HG03139 (cell line): ENCODE measurements around the gene VPS39.

Source experiments
- ATAC-seq: cut with Tn5 transposase; IDR thresholded peaks from one replicate; pipeline ENCODE4 v1.9.1; 2021; ENCODE audit not compliant: unreplicated experiment

Gene VPS39

DNA sequence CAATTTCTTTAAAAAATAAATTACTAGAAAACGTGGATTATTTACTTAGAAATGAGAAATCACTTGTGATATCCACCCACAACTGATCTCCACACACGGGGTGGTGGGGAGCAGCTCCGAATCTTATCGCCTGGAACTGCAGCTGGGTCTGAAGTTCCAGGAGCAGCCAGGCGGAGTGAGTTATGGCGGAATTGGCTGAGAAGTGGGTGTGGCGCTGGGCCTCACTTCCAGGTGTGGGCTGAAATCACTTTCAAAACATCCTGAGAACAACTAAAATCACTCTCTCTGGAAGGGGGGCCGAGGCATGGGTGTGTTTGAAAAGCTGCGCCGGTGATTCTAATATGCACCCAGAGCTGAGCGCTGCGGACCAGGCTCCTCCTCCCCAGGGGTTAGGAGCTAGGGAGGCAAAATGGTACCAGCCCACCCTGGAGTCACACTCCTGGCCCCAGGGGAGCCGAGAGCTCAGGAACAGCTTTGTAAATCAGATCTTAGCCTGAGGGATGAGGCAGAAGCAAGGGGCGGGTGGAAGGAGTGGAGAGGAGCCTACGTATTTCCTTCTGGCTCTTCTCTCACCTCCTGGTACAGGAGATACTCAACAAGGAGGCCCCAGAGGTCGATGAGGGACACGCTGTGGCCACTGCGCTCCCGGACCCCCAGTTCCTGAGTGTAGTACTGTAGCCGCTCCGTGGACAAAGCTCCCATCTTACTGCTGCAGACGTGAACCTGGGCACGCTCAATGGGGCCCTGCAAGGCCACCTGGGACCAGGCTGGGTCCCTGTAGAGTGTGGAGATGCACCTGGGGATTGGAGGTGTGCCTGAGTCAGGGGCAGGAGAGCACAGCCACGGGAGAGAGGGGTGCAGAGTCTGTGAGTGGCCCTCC lies 61.3 kb downstream of the VPS39 start:
- ATAC-seq = no peak

DNA sequence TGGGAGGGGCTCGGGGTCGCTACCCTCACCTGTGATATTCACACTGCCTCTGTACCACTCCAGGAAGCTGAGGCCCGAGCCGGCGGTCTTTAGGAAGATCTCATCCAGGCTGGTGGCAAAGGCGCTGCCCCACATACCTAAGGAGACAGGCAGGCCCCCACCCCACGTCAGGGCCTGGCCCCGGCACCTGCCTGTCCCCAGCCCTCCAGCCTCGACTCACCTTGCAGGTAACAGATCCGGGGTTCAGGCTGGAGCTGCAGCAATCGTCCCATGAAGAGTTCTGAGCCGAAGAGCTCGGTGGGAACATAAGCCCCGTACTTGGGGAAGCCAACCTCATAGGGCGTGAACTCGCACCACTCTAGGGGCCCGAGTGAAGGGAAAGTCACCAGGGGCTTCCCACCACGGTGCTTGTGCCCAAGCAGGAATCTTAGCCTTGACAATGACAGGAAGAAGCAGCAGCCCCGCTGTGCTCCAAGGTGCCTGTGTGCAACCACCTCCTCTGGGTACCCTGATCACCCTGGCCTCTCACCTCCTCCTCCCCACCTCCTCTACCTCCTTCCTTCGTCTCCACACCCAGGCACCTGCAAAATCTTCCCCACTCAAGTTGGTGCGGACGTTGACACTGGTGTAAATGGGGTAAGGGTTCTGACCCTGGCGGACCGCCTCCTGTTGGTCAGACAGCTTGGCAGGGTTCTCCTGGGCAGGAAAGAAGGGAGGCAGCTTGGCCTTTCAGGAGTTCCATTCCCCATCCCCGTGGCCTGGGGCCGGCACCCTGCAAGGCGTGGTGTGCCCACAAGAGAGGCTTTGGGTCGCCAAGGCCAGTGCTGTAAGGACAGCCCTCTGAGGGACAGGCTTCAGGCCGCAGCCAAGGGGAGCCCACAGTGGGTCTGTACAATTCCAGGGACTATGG lies 62.3 kb downstream of the VPS39 start:
- no peak for ATAC-seq

DNA sequence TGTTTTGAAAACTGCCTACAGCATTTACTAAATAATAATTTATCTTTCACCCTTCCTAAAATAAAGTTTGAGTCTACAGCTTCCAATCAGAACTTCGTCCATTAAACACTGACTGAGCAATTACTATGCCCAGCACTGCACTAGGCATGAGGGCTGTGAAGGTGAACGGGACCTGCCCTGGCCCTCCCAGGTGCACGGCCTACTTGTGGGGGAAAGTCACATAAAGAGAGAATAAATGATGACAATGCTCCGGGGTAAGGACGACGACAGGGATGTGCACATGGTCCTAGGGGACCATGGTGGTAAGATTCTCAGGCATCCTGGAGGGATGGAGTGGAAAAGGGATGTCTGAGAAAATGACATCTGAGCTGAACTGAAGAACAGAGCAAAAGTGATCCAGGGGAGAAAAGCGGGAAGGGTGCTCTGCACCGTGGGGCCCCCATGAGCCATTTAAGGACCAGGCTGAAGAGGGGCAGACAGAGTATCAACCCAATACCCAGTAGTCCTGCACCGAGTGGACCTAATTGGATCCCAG lies 63.2 kb downstream of the VPS39 start:
- ATAC-seq = no peak

DNA sequence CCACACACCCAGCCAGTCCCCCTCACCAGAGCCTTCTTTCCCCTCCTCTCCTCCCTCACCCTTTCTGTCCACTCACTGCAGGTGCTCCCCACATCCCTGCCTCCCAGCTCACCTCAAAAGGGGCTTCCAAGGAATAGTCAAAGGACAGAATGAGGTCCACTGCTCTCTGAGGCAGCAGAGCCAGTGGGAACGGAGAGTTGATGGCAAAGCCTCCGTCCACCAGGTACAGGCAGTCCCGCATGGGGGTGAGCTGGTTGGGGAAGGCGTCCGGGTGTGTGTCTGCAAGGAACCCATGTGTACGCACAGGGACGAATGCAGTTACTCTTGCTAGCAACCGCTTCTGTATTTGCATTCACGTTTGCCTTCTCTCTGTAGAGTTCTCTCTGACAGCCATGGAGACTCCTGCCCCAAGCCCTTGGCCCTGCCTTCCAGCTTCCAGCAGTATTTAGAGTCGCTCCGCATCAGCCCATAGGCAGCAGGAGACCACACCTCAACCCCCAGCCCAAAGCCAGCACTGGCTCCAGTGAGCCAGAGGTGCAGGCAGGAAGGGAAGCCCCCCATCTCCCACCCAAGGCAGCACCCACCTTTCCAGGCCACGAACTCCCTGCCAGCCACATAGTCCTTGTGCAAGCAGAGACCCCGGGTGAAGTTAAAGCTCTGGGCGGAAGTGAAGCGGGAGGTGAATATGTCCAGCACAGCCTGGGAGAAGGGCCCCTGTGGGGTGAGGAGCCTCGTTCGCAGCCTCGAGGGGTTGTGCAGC lies 64.1 kb downstream of the VPS39 start:
- no peak for ATAC-seq

DNA sequence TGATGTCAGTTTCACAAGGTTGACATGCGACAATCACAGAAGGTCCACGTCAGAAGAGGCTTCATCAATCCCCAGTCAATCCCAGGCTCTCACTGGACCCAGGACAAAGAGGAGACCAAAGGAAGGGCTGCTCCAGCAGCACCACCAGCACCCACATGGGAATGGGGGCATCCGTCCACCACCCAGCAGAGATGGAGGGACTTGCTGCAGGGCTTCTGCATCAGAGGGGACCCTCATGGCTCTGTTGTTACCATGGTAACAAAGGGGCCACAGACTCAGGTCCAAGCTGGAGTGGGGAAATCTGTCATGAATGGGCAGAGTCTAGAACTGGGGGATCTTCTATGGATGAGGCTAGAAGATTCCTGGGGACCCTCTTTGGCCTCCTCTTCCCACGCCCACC lies 64.7 kb downstream of the VPS39 start:
- no peak for ATAC-seq

DNA sequence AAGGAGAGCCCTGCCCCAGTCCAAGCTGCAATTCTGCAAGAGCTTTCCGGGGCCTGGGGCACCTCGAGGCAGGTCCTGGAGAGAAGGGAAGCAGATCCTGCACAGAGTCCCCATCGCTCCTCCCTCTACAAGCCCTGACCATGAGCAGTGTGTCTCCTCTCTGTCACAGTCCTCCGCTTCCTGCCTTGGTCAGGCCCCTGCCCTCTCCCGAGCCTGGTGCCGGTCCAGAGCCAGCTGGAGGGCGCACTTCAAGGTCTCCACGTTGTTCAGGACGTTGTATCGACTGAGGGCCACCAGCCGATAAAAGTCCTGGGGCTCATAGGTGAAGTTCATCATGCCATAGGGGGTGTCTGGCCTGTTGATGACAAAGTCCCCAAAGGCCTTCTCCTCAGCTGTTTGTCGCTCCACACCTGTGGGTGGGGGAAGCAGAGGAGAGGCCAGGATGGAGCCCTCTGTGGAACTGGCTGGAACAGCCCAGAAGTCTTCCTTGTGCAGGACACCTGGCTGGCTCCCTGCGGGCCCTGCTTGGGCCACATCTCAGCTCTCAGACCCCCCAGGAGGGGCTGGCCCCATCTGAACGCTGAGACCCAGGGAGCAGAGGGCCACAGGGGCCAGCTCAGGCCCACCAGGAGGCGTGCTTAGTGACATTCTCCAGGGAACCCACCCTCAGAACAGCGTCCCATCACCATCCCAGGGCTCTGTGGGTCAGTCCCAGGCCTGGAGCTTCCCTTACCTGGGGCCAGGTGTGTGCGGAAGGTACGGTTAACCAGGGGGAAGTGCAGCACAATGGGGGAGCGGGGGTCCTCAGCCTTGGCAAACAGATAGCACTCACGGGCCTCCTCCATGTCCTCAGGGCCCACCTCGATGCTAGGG lies 66.1 kb downstream of the VPS39 start:
- no peak for ATAC-seq

DNA sequence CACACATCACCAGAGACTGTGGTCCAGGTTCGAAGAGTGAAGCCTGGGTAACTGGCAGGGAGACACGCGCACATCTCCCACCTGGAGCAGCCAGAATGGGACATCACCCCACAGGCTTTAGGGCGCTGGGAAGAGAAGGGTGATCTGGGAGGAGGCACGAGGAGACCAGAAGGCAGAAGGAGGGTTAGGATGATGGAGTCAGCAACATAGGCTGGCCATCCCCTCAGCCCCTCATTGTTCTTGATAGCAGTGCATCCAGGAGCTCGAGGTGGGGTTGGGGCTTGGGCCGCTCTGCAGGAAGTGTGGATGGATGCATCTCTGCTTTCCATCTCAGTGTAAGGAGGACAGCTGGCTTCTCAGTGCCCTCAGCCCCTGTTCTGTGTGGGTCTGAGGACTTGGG lies 66.9 kb downstream of the VPS39 start:
- ATAC-seq = no peak

DNA sequence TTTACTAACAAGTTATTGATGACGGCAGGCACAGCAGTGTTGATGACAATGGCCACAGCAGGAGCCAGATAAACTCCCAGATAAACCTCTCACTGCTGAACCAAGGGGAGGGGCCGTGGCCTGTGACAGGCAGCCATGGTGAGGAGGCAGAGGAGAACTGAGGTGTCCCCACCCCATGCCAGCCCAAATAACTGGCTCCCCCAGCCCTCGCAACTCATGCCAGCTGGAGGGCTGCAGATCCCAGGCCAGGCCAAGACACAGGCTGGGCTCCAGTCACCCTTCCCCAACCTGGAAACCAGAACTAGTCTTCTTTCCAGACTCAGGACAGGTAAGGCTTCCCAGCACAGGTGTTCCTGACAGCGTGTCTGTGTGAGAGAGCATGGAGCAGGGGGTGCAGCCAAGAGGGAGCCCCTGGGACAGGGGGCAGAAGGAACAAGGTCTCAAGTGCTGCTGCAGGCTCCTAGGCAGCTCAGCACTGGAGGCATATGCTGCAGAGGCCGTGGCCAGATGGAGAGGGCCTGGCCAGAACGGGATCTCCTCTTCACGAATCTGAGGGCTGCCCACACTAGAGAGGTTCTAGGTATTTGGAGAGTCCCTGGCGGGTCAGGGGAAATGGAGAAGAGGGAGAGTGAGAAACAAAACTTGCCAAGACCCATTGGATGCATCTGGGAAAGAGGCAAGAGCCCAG lies 67.6 kb downstream of the VPS39 start:
- no peak for ATAC-seq

DNA sequence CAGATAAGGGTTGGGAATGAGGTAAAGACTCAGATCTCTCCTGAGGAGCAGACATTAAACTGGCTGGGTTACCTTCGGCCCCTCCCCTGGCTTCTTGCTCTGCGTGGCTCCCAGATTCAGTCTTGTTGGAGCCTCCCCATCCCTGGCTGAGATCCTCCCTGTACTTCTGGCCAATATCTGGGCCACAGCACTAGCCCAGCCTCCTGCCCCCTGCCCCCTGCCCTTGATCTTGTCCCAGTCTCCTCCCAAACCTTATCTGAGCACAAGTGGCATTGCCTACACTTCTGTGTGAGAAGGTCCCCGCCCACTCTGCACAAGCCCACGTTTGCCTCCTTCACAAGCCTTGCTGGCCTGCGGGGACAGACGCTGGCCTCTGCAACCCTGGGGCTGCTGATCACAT lies 68.5 kb downstream of the VPS39 start:
- no peak for ATAC-seq

DNA sequence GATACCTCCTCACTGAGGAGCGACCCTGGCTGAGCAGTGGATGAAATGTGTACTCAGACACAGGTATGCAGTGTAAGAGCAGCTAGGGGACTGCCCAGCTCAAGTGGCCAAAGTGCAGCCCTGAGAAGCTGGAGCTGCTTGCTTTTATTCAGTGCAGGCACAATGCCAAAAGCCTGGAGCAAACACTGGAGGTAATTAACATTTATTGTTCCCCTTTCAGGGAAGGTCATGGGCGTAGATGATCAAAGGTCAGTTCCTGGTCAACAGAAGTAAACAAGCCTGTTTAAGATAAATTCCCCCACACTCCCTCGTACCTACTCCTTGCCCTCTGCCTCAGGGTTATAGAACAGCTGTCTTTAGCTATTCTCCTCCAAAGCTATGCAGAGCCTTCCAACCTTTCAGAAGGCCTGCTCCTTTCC lies 69.1 kb downstream of the VPS39 start:
- no peak for ATAC-seq

DNA sequence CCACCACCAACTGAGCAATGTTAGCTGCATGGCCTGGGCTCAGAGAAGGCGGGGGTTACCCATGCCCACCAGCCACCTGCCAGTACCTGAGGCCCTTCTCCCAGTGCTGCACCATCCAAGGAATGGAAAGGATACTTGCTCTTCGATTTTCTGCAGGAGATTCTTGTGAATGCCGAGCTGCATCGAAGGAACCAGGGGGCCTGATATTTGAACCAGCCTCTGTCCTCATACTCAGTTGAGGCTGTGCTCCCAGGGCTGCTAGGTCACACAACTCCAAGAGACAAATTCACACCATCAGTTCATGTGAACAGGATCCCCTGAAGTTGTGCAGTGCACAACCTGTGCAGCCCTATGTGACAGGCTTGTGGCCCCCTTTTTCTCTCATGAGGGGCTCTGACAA lies 69.7 kb downstream of the VPS39 start:
- no peak for ATAC-seq

DNA sequence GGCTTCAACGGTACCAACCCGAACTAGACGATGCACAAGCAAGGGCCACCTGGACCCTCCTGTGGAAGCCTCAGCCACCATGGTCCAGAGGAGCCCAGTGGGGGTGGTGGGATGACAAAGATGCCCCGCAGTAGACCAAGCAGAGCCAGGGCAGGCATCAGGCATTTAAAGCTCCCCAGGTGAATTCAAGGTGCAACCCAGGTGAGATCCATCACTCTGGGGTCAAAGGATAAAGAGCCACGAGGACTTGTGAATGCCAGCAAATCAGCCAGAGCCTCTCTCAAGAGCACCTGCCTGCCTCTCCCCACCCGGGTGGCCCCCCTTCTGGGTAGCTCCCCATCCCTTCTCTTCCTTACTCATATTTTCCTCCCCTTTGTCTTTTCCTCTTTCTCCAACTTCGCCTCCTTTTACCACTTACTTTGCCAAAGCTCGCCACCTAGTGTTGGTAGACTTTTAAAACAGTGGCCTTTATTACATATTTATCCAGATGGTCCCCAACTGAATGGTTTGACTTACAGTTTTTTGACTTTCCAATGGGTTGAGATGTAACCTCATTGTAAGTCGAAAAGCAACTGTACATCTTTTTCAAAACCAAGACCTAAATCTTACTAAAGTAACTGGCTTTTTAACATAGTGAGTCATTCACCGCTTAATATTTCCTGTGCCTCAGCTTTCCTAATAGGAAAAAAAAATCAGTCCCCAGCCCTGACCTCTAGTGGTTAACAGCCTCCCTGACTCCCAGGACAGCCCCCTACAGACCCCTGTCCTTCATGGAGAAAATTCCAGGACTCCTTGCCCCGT lies 70.4 kb downstream of the VPS39 start:
- no peak for ATAC-seq

DNA sequence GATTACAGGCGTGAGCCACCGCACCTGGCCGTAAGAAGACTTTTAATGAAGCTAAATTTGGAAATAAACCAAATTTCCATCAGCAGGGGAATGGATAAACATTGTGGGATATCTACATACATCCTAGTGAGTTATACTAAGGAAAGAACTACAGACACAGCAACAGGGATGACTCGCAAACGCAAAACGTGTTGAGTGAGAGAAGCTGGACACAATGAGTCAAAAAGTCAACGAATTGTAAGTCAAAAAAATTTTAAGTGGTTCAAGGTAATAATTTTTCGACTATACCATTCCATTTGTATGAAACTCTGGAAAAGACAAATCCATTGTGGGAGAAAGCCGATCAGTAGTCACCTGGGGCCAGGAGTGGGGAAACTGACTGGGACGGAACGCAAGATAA lies 71.6 kb downstream of the VPS39 start:
- no peak for ATAC-seq

DNA sequence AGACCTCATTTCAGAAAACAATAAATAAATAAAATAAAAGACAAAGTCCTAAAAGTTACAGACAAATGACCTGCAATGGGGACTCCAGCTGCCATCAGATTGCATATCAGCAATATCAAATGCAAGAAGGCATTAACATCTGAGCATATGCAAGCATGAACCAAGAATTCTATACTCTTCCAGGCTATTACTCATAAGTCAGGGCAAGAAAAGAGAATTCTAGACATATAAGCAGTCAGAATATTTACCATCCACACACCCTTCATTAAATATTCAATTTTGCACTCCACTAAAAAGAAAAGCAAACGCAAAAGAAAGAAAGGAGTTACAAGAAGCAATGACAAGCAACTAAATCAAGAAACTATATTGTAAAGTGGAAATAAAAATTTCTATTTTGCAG lies 72.8 kb downstream of the VPS39 start:
- no peak for ATAC-seq

DNA sequence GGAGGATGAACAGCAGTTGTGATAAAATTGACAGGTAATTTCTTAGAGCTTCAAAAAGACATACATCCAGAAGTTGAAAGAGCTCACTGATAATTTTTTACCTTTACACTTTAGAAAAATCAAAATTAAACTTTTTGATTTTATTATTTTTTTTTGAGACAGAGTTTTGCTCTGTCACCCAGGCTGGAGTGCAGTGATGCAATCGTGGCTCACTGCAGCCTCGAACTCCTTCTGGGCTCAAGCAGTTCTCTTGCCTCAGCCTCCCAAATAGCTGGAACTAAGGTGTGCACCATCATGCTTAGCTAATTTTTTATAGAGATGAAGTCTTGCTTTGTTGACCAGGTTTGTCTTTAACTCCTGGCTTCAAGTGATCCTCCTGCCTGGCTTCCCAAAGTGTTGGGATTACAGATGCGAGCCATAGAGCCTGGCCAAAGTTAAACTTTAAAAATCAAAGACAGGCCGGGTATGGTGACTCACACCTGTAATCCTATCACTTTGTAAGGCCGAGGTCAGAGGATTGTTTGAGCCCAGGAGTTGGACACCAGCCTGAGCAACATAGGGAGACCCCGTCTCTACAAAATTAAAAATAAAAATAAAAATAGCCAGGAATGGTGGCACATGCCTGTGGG lies 73.4 kb downstream of the VPS39 start:
- no peak for ATAC-seq

DNA sequence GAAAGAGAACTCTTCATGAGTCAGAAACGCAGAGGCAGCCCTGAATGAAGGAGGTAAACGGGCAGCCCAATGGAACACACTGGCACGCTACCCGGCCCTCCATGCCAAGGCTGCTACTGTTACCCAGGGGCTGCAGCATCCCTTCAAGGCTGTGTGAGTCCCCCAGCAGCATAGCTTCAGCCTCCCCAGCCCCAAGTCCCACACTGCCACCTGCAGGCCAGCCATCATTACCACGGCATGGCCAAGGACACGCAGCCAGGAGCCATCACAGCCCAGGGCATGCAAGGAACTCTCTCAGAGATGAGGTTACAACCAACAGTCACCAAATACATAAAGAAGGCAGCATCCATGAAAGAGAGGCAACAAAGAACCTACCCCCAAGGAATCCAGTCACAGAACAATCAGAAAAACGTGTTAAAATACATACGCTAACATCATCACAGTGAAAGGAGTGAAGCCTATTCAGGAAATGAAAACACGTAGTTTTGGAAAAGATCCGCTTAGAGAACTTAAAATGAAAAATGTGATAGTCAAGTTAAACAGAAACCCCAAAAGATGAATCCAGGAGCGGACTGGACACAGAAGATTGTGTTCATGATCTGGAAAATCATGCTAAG lies 74.1 kb downstream of the VPS39 start:
- no peak for ATAC-seq

DNA sequence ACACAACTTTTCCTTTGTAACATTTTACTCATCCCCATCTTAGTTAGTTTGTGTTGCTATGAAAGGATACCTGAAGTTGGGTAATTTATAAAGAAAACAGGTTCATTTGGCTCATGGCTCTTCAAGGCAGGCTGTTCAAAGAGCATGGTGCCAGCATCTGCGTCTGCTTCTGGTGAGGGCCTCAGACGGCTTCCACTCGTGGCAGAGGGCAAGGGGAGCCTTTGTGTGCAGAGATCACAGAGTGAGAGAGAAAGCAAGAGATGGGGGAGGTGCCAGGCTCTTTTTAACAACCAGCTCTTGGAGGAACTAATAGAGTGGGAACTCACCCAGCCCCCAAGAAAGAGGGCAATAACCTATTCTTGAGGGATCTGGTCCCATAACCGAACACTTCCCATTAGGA lies 74.7 kb downstream of the VPS39 start:
- no peak for ATAC-seq
